ENCODE data around the gene SUFU.

DNA sequence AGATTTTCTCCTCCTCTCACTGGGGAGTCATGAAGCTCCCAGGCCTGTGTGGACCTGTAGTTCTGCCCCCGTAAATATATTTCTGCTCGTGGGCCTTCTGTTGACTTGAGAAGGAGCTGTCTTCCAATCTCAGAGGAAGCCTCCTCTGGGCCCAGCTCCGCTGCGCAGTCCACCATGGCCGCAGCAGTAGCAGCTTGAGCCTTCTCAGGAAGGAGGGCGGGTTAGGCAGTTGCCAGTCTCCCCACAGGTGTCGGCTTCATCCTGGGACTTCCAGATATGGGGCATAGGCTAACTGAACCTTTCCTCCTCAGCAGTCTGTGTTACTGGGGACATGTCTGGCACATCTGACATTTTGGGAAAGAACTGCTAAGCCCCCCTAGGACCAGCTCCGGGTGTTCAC lies 77.6 kb downstream of the SUFU start:
- TF ChIP-seq, protein P1, sequence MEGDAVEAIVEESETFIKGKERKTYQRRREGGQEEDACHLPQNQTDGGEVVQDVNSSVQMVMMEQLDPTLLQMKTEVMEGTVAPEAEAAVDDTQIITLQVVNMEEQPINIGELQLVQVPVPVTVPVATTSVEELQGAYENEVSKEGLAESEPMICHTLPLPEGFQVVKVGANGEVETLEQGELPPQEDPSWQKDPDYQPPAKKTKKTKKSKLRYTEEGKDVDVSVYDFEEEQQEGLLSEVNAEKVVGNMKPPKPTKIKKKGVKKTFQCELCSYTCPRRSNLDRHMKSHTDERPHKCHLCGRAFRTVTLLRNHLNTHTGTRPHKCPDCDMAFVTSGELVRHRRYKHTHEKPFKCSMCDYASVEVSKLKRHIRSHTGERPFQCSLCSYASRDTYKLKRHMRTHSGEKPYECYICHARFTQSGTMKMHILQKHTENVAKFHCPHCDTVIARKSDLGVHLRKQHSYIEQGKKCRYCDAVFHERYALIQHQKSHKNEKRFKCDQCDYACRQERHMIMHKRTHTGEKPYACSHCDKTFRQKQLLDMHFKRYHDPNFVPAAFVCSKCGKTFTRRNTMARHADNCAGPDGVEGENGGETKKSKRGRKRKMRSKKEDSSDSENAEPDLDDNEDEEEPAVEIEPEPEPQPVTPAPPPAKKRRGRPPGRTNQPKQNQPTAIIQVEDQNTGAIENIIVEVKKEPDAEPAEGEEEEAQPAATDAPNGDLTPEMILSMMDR (IDR thresholded peaks at IDR 0.05) = no peak
- TF ChIP-seq POLR2A (IDR thresholded peaks at IDR 0.05) (no peak), POLR2AphosphoS5 (IDR thresholded peaks at IDR 0.05) (no peak)

Data from gastroesophageal sphincter (tissue), 3 donors.